Medulla oblongata (tissue), 1 donor: ENCODE data around the gene KDM3B.
"Not testable (repeated sequence)": the region's sequence is repeated elsewhere in the genome, so short reads cannot be mapped to it uniquely, and the experiment has no call there.

Experiments
- DNase-seq: peaks from one replicate; pipeline ENCODE4 v3.0.0-alpha.2; 2015; ENCODE audit errors: extremely low spot score

The KDM3B gene

GRCh38 chr5:138467711-138468132 is 115.2 kb downstream of the KDM3B start:
- DNase-seq: no peak

- no peak for DNase-seq
Observed at GRCh38 chr5:138468133-138468965, 115.9 kb downstream of the KDM3B start.

GRCh38 chr5:138468966-138469539 is 116.6 kb downstream of the KDM3B start:
- no peak for DNase-seq

- DNase-seq: no peak
Observed at GRCh38 chr5:138469540-138470321, 117.2 kb downstream of the KDM3B start.

GRCh38 chr5:138470322-138471051 is 118.0 kb downstream of the KDM3B start:
- no peak for DNase-seq

- DNase-seq: no peak
Observed at GRCh38 chr5:138471052-138471361, 118.5 kb downstream of the KDM3B start.

GRCh38 chr5:138472353-138472752 is 119.9 kb downstream of the KDM3B start:
- DNase-seq: no peak

GRCh38 chr5:138473151-138473550 is 120.7 kb downstream of the KDM3B start:
- DNase-seq: not testable (repeated sequence)

- DNase-seq: no peak
Observed at GRCh38 chr5:138476918-138477317, 124.4 kb downstream of the KDM3B start.

GRCh38 chr5:138482638-138483037 is 130.2 kb downstream of the KDM3B start:
- no peak for DNase-seq
